Measurements from ENCODE around the gene HES4.

GRCh38 chr1:974687-975328 is 25.1 kb downstream of the HES4 start:
- TF ChIP-seq ZNF174 (tag by site-specific recombination; IDR thresholded peaks at IDR 0.05), result no peak
- no peak for TF ChIP-seq CTCF (tag by site-specific recombination; IDR thresholded peaks at IDR 0.05)
- TF ChIP-seq ZSCAN23 (tag by site-specific recombination; IDR thresholded peaks at IDR 0.05), result no peak
- TF ChIP-seq, protein P1, sequence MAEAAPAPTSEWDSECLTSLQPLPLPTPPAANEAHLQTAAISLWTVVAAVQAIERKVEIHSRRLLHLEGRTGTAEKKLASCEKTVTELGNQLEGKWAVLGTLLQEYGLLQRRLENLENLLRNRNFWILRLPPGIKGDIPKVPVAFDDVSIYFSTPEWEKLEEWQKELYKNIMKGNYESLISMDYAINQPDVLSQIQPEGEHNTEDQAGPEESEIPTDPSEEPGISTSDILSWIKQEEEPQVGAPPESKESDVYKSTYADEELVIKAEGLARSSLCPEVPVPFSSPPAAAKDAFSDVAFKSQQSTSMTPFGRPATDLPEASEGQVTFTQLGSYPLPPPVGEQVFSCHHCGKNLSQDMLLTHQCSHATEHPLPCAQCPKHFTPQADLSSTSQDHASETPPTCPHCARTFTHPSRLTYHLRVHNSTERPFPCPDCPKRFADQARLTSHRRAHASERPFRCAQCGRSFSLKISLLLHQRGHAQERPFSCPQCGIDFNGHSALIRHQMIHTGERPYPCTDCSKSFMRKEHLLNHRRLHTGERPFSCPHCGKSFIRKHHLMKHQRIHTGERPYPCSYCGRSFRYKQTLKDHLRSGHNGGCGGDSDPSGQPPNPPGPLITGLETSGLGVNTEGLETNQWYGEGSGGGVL (tag by site-specific recombination; IDR thresholded peaks at IDR 0.05), result no peak
- no peak for TF ChIP-seq ZNF362 (tag by site-specific recombination; IDR thresholded peaks at IDR 0.05)
- no peak for TF ChIP-seq ZNF660 (tag by site-specific recombination; IDR thresholded peaks at IDR 0.05)
- TF ChIP-seq SCRT2 (tag by site-specific recombination; IDR thresholded peaks at IDR 0.05), result no peak
- no peak for TF ChIP-seq KLF1 (tag by site-specific recombination; IDR thresholded peaks at IDR 0.05)
- no peak for TF ChIP-seq ZBTB8A (tag by site-specific recombination; IDR thresholded peaks at IDR 0.05)
- TF ChIP-seq GLI2 (tag by site-specific recombination; IDR thresholded peaks at IDR 0.05; ENCODE audit: borderline replicate concordance, low read depth), result no peak

Data from HEK293 (cell line).